Suppressor macrophage treated with lipopolysaccharide for 1 hour (primary cell): ENCODE results near the gene CAMSAP1.

ENCODE experiments used
- DNase-seq, 3 donors: peaks; one replicate each; pipeline ENCODE4 v3.0.0-alpha.2; 2020 to 2022

Gene CAMSAP1

GRCh38 chr9:135788576-135789300 is 118.6 kb downstream of the CAMSAP1 start:
- DNase-seq = no peak

DNA sequence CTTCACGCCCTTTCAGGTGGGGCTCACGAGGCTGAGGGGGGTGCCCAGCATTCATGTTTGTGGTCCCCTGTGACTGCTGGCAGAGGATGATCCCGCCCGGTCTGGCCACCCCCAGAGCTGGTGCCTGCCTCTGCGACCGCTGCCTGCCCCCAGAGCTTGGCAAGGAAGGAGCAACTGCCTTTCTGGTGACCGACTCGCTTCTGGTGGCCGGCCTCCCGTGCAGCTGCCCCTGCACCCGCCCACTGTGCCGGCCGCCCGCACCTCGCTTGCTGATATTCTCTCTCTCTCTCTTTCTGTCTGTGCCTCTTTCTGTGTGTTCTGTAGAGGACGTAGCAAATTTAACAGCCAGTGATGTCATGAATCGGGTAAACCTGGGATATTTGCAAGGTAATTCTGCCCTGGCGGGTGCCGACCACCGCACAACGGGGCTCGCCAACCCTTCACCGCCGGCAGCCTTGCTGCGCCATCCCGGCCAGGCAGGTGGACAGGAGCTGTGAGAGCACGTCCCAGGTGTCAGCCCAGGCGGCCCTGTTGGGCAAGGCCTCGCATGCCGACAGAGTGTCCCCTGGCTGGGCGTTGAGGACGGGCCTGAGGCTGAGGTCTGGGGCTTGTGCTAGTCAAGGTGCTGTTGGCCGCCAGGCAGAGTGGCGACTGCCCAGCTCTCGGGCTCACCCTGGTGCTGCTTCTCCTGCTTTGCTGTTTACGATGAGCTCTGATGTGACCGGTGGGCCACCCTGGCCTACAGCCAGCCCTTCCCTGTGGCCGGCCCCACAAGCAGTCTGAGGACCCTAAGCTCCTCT is 119.4 kb downstream of the CAMSAP1 start:
- no peak for DNase-seq

DNA sequence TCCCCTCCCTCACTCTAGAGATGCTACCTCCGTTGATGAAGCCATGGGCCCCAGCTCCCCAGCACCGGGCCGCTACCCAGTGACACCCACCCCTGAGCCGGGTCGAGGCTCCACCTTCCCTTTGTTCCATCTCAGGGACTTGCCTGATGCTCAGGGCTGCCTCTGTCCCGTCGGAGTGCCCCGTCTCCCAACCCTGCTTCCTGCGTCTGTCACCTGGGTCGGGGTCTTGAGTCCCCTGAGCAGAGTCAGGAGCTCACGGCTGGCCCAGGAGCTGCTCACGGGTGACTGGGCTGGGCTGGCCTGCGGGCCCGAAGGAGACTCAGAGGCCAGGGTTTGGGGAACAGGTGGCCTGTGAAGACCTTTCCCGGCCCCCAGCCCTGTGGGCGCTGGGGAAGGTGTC is 120.0 kb downstream of the CAMSAP1 start:
- no peak for DNase-seq

DNA sequence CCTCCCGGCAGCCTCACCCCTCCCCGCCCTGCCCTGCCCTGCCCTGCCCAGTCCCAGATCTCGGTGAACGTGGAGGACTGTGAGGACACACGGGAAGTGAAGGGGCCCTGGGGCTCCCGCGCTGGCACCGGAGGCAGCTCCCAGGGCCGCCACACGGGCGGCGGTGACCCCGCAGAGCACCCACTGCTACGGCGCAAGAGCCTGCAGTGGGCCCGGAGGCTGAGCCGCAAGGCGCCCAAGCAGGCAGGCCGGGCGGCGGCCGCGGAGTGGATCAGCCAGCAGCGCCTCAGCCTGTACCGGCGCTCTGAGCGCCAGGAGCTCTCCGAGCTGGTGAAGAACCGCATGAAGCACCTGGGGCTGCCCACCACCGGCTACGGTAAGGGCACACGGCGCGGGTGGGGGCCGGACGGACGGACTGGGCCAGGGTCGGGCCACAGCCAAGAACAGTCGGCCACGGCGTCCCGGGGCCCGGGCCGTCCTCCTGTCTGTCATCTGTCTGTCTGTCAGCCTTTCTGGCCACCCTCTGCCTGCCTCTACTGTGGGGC is 121.1 kb downstream of the CAMSAP1 start:
- DNase-seq = no peak

DNA sequence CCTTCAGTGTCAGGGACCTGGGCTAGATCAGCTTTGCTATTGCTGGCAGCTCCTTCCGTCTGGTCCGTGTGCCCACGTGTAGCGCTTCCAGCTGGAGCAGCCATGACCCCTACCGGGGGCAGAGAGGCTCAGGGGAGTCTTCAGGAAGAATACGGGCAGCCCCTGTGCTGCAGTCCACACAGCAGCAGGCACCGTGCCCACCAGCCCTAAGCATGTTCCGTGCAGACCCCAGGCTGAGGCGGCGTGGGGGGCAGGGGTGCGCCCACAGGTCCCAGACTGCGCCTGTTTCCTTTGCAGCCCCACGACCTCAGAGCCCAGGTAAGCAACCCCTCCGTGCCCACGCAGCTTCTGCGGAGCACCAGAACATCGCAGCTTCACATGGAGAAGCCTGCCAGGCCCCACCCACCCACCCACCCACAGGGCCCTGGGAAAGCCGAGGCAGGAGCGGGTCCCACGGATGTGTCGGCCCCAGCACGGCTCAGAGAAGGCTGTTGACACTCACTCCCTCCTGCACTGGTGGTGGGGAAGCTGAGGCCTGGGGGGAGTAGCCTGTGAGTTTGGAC is 122.3 kb downstream of the CAMSAP1 start:
- DNase-seq = no peak

DNA sequence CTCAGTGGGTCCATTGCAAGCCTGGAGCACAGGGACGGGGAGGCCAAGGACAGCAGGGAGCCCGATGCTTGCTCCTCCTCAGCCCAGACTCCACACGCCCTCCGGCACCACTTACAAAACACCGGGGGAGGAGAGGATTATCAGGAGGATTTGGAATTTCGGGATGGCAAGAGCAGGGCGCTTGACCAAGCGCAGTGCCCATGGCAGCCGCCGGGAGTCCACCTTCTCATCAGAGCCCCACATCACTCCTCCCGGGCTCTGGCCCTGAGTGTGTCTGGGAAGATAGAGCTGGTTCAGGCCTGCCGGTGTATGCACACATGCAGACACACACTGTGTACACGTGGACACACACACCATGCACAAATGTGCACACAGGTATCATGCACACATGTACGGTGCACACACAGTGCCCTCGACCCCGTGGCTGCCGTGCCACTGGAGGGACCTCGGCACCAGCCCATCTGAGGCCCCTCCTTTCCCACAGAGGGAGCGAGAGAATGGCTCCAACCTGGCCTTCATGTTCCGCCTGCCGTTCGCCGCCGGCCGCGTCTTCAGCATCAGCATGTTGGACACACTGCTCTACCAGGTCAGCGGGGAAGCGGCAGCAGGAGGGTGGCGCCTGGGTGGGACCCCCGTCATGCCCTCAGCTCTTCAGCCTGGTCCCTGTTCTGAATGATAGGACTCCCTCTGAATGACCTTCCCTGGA is 123.7 kb downstream of the CAMSAP1 start:
- DNase-seq = no peak

GRCh38 chr9:135782946-135783345 is 124.4 kb downstream of the CAMSAP1 start:
- DNase-seq = no peak

DNA sequence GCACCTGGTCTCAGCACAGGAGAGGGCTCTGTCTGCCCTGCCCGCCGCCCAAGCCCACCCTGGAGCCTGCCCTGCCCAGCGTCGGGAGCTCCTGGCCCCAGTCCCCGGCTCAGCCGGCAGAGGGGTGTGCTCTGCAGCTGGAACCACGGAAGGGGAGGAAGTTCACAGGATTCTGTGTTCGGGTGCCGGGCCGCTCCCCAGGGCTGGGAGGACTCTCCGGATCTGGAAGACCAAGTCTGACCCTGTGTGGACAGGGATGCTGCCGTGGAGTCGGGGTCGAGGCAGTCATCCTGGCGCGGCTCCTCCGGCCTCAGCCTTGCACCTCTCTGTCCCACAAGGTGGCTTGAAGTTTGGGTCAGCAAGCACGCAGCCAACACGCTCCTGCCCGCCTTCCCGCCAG is 126.7 kb downstream of the CAMSAP1 start:
- DNase-seq = no peak

DNA sequence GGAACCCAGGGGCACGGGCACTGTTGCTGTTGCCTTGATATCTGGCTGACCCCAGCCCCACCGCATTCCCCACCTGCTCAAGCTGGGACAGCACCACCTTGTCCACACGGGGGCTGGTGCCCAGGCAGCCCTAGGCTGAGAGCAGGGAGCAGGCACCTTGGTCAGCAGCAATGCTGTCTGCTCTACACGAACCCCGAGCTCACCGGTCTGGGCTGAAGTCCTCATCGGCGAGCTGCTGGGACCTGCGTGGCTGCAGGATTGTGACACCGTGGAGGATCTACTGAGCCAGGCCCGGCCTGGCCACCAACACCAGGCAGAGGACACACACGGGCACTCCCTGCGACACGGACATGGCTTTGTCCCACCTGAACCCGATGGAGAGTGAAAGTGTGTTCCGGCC is 127.3 kb downstream of the CAMSAP1 start:
- DNase-seq = no peak

- no peak for DNase-seq
These were observed 127.8 kb downstream of the CAMSAP1 start for GRCh38 chr9:135779571-135779970.

DNA sequence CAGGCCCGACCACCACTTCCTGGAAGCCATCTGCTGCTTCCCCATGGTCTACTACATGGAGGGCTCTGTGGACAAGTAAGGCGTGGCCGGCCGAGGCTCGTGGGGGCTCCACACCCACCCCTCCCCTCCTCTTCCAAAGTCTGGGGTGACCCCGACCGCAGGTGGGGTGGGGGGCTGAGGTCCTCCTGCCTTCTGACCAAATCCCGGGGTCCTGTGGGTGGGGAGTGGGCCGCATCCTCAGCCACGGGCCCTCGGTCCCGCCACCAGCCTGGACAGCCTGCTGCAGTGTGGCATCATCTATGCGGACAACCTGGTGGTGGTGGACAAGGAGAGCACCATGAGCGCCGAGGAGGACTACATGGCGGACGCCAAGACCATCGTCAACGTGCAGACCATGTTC is 128.9 kb downstream of the CAMSAP1 start:
- no peak for DNase-seq

- no peak for DNase-seq
These were observed 129.6 kb downstream of the CAMSAP1 start for GRCh38 chr9:135777623-135778177.

GRCh38 chr9:135776893-135777622 is 130.3 kb downstream of the CAMSAP1 start:
- DNase-seq = no peak

- no peak for DNase-seq
These were observed 131.4 kb downstream of the CAMSAP1 start for GRCh38 chr9:135775911-135776310.

- DNase-seq = no peak
These were observed 132.4 kb downstream of the CAMSAP1 start for GRCh38 chr9:135774794-135775525.

GRCh38 chr9:135774239-135774747 is 133.1 kb downstream of the CAMSAP1 start:
- no peak for DNase-seq

GRCh38 chr9:135773530-135774238 is 133.7 kb downstream of the CAMSAP1 start:
- DNase-seq = no peak

GRCh38 chr9:135772702-135773493 is 134.4 kb downstream of the CAMSAP1 start:
- no peak for DNase-seq

- no peak for DNase-seq
These were observed 135.2 kb downstream of the CAMSAP1 start for GRCh38 chr9:135772056-135772646.
